22Rv1 (cell line): ENCODE results near the gene RAPGEF4.

ENCODE experiments used
- ZFX ChIP-seq: fragments of 450-650 bp; IDR thresholded peaks from 2 replicates; pipeline ENCODE4 v1.6.1; 2017; ENCODE audit warnings: antibody characterized with exemption, borderline replicate concordance
- TF ChIP-seq, protein P1 (sequence below): fragments of 450-650 bp; IDR thresholded peaks from 2 replicates; pipeline ENCODE4 v1.5.1; 2017; ENCODE audit warnings: mild to moderate bottlenecking

- TF ChIP-seq, protein P1, sequence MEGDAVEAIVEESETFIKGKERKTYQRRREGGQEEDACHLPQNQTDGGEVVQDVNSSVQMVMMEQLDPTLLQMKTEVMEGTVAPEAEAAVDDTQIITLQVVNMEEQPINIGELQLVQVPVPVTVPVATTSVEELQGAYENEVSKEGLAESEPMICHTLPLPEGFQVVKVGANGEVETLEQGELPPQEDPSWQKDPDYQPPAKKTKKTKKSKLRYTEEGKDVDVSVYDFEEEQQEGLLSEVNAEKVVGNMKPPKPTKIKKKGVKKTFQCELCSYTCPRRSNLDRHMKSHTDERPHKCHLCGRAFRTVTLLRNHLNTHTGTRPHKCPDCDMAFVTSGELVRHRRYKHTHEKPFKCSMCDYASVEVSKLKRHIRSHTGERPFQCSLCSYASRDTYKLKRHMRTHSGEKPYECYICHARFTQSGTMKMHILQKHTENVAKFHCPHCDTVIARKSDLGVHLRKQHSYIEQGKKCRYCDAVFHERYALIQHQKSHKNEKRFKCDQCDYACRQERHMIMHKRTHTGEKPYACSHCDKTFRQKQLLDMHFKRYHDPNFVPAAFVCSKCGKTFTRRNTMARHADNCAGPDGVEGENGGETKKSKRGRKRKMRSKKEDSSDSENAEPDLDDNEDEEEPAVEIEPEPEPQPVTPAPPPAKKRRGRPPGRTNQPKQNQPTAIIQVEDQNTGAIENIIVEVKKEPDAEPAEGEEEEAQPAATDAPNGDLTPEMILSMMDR: no peak
- TF ChIP-seq ZFX: no peak
These were observed 264.2 kb downstream of the RAPGEF4 start for GRCh38 chr2:172999641-173000386.
